Progenitor cell of endocrine pancreas (in vitro differentiated cells): ENCODE results near the gene MCM9. TPM values are rescaled to one million over a fixed set of nuclear protein-coding genes. Genes with fewer than 3 reads are reported as not detected.

Source experiments
- DNase-seq: peaks from one replicate; pipeline ENCODE4 v3.0.0; 2021; ENCODE audit warnings: low spot score; ENCODE audit not compliant: unreplicated experiment
- H3K27ac Mint-ChIP-seq: 2 replicates; pipeline ENCODE4 v1.8.0; 2021; ENCODE audit warnings: mild to moderate bottlenecking, moderate library complexity, mixed read lengths
- H3K27me3 Mint-ChIP-seq: 2 replicates; pipeline ENCODE4 v1.8.0; 2021; ENCODE audit warnings: mixed read lengths
- H3K36me3 Mint-ChIP-seq: 2 replicates; pipeline ENCODE4 v1.8.0; 2022; ENCODE audit warnings: mixed read lengths; ENCODE audit not compliant: insufficient read depth
- H3K4me1 Mint-ChIP-seq: 2 replicates; pipeline ENCODE4 v1.8.0; 2021; ENCODE audit warnings: low read depth, mixed read lengths
- H3K4me3 Mint-ChIP-seq: 2 replicates; pipeline ENCODE4 v1.8.0; 2021; ENCODE audit warnings: low read depth, mild to moderate bottlenecking, moderate library complexity, mixed read lengths
- H3K9me3 Mint-ChIP-seq: 2 replicates; pipeline ENCODE4 v1.8.0; 2021; ENCODE audit warnings: low read depth, mixed read lengths
- total RNA-seq: library from RNA; stranded (reverse); gene quantifications from 2 replicates; pipeline ENCODE4 v1.2.1, GENCODE V29; 2021
- TF ChIP-seq, protein P1 (sequence below): fragments of 200-600 bp; sonication (generic); IDR thresholded peaks from one replicate; pipeline ENCODE4 v1.5.0; 2021; ENCODE audit warnings: antibody characterized with exemption, mild to moderate bottlenecking; ENCODE audit not compliant: unreplicated experiment

Gene MCM9
- total RNA-seq, 1 donor from 2014 or later = 24.7 TPM

- Mint-ChIP-seq H3K27me3 (no peaks in the 10 kb centered on the region), H3K36me3 (peaks cover 8% of the 10 kb centered on the region), H3K27ac (peak overlapping the region; percentile 94), H3K4me3 (peak overlapping the region; percentile 66), H3K9me3 (no peaks in the 10 kb centered on the region), H3K4me1 (peaks cover 40% of the 10 kb centered on the region)
- no peak for DNase-seq
- TF ChIP-seq, protein P1, sequence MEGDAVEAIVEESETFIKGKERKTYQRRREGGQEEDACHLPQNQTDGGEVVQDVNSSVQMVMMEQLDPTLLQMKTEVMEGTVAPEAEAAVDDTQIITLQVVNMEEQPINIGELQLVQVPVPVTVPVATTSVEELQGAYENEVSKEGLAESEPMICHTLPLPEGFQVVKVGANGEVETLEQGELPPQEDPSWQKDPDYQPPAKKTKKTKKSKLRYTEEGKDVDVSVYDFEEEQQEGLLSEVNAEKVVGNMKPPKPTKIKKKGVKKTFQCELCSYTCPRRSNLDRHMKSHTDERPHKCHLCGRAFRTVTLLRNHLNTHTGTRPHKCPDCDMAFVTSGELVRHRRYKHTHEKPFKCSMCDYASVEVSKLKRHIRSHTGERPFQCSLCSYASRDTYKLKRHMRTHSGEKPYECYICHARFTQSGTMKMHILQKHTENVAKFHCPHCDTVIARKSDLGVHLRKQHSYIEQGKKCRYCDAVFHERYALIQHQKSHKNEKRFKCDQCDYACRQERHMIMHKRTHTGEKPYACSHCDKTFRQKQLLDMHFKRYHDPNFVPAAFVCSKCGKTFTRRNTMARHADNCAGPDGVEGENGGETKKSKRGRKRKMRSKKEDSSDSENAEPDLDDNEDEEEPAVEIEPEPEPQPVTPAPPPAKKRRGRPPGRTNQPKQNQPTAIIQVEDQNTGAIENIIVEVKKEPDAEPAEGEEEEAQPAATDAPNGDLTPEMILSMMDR = peak; percentile 60
These were observed 38.4 kb downstream of the MCM9 start for GRCh38 chr6:118896339-118897136.

- peak overlapping the region; percentile 94 for H3K27ac Mint-ChIP-seq
- no peaks in the 10 kb centered on the region for H3K9me3 Mint-ChIP-seq
- no peak for DNase-seq
- H3K4me1 Mint-ChIP-seq = peaks cover 37% of the 10 kb centered on the region
- peaks cover 8% of the 10 kb centered on the region for H3K36me3 Mint-ChIP-seq
- H3K4me3 Mint-ChIP-seq = peak overlapping the region; percentile 66
- TF ChIP-seq, protein P1 = no peak
- no peaks in the 10 kb centered on the region for H3K27me3 Mint-ChIP-seq
These were observed 39.1 kb downstream of the MCM9 start for GRCh38 chr6:118895859-118896258.

- H3K36me3 Mint-ChIP-seq = peaks cover 8% of the 10 kb centered on the region
- peak overlapping the region; percentile 80 for H3K4me3 Mint-ChIP-seq
- no peaks in the 10 kb centered on the region for H3K9me3 Mint-ChIP-seq
- DNase-seq = no peak
- H3K4me1 Mint-ChIP-seq = peaks cover 31% of the 10 kb centered on the region
- TF ChIP-seq, protein P1 = no peak
- peak overlapping the region; percentile 93 for H3K27ac Mint-ChIP-seq
- no peaks in the 10 kb centered on the region for H3K27me3 Mint-ChIP-seq
These were observed 39.7 kb downstream of the MCM9 start for GRCh38 chr6:118895261-118895560.

GRCh38 chr6:118894425-118895260 lies 40.3 kb downstream of the MCM9 start:
- Mint-ChIP-seq H3K4me1 (peaks cover 27% of the 10 kb centered on the region), H3K27ac (peak overlapping the region; percentile 99), H3K27me3 (no peaks in the 10 kb centered on the region), H3K4me3 (peak overlapping the region; percentile 87), H3K36me3 (peaks cover 8% of the 10 kb centered on the region), H3K9me3 (no peaks in the 10 kb centered on the region)
- TF ChIP-seq, protein P1 = no peak
- peak; percentile 47 for DNase-seq

DNA sequence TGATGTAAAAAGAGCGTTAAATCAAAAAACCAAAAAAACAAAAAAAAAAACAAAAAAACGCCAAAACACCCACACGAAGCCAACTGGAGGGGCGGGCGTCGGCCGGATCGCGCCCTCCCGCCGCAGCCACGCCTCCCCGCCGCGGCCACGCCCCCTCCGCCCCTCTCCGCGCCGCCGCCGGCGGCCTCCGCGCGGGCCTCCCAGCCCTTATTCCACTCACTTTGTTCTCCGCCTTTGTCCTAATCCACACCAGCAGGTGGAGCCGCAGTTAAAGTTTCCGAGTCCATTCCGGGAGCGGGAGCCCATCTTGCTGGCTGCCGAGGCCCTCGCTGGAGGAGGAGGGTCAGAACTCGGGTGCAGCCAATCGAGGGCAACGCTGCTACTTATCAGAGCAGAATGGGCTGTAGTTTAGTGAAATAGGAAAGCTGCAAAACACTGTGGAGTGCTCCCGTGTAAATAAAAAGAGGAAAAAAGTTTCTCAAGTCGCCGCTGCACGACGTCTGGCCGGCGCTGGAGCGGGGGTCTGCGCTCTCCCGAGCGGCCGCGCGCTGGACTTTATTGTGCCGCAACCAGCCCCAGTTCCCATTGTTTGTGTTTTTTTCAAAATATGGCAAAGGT lies 41.0 kb downstream of the MCM9 start, which contains the start of gene ASF1A:
ASF1A (plus strand) TSS at position 346 of the 618 bp plus-strand sequence; CDS start at position 608, 262 bp downstream.
- H3K27me3 Mint-ChIP-seq = no peaks in the 10 kb centered on the region
- H3K36me3 Mint-ChIP-seq = peaks cover 8% of the 10 kb centered on the region
- H3K4me1 Mint-ChIP-seq = peaks cover 28% of the 10 kb centered on the region
- DNase-seq = peak; percentile 93
- peak within 1 kb of the TSS; percentile 87 for H3K4me3 Mint-ChIP-seq
- H3K9me3 Mint-ChIP-seq = no peaks in the 10 kb centered on the region
- peak within 1 kb of the TSS; percentile 99 for H3K27ac Mint-ChIP-seq
- TF ChIP-seq, protein P1 = peak; percentile 65
